ENCODE measurements around the gene SERPINA1. TPM values are rescaled to one million over a fixed set of nuclear protein-coding genes. Genes with fewer than 3 reads are reported as not detected.

The SERPINA1 gene
- total and polyA plus RNA-seq, 4 donors: 10,220 to 47,972 (median 25,583) TPM

DNA sequence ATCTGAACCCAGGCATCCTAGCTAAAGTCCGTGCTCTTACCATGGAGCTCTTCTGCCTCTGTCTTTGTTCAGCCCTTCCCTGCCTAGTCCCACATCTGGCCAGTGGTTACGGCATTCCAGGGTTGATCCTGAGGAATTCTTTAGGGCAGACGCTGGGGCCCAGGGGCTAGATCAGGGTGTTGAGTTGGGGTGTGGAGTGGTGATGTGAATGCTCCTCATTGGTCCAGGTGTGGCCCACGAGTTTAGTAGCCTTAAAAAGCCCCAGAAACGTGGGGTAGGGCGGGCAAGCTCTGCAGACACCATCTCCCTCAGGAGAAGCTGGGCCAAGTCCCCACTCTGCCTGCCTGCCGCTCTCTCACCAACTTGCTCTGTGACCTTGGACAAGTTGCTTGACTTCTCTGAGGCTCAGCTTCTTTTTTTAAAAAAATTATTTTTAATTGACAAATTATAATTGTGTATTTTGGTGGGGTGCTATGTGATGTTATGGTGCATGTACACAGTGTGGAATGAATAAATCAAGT lies 56.3 kb downstream of the SERPINA1 start (continued):
- no peak for TF ChIP-seq JUND (IDR thresholded peaks at IDR 0.05)

GRCh38 chr14:94331462-94331861 lies 56.9 kb downstream of the SERPINA1 start:
- Histone ChIP-seq H3K4me1 (ENCODE audit: control insufficient read depth in 4 of 4, insufficient read depth in 4 of 4, low read length in 3 of 4) (peaks cover 2 to 18% (median 13%) of the 10 kb centered on the region in 4 donors), H3K9me3 (ENCODE audit: control insufficient read depth in 4 of 4, low read length in 3 of 4) (no peaks in the 10 kb centered on the region), H3K27me3 (ENCODE audit: control insufficient read depth in 4 of 4, insufficient read depth in 4 of 4, low read length in 3 of 4) (no peaks in the 10 kb centered on the region), H3K36me3 (ENCODE audit: control insufficient read depth in 4 of 4, insufficient read depth in 3 of 4, low read depth in 1 of 4, low read length in 3 of 4) (no peaks in the 10 kb centered on the region), H3K4me3 (ENCODE audit: low read depth in 1 of 3, low read length in 3 of 3) (no peak overlapping the region), H3K9ac (ENCODE audit: low read depth in 1 of 2, low read length in 2 of 2) (no peak overlapping the region), H3K27ac (ENCODE audit: low read depth in 1 of 2, low read length in 2 of 2) (peak overlapping the region; percentile 29 to 49)
- no peak for TF ChIP-seq GABPA (IDR thresholded peaks at IDR 0.05 in 1 of 2, conservative IDR thresholded peaks at IDR 0.05 in 1 of 2)
- TF ChIP-seq CTCF (IDR thresholded peaks at IDR 0.05; ENCODE audit: low read depth, low read length, missing input control): no peak
- no peak for TF ChIP-seq NR2F2 (IDR thresholded peaks at IDR 0.05)
- WGBS: 97% methylated on average over 5 of the region's 5 CpGs
- DNase-seq (ENCODE audit: low spot score): no peak

GRCh38 chr14:94330857-94331256 lies 57.5 kb downstream of the SERPINA1 start:
- no peak for DNase-seq (ENCODE audit: low spot score)
- WGBS: 27% methylated on average over 2 of the region's 2 CpGs
- peak; percentile 21 for TF ChIP-seq YY1 (IDR thresholded peaks at IDR 0.05)
- peak; percentile 45 to 65 for TF ChIP-seq HNF4A (conservative IDR thresholded peaks at IDR 0.05)
- TF ChIP-seq SP1 (IDR thresholded peaks at IDR 0.05): peak; percentile 13
- TF ChIP-seq REST (IDR thresholded peaks at IDR 0.05): no peak
- peak in 1 of 2 donors; percentile 58 for TF ChIP-seq RXRA (IDR thresholded peaks at IDR 0.05)

GRCh38 chr14:94330432-94330831 lies 58.0 kb downstream of the SERPINA1 start:
- H3K36me3 ChIP-seq (ENCODE audit: control insufficient read depth in 4 of 4, insufficient read depth in 3 of 4, low read depth in 1 of 4, low read length in 3 of 4): no peaks in the 10 kb centered on the region
- WGBS: 76% methylated on average over 3 of the region's 3 CpGs
- H3K27ac ChIP-seq (ENCODE audit: low read depth in 1 of 2, low read length in 2 of 2): peak overlapping the region in 1 of 2 donors; percentile 49
- no peak for DNase-seq (ENCODE audit: low spot score)
- peaks cover 2 to 18% (median 13%) of the 10 kb centered on the region in 4 donors for H3K4me1 ChIP-seq (ENCODE audit: control insufficient read depth in 4 of 4, insufficient read depth in 4 of 4, low read length in 3 of 4)
- no peaks in the 10 kb centered on the region for H3K9me3 ChIP-seq (ENCODE audit: control insufficient read depth in 4 of 4, low read length in 3 of 4)
- no peak overlapping the region for H3K9ac ChIP-seq (ENCODE audit: low read depth in 1 of 2, low read length in 2 of 2)
- TF ChIP-seq YY1 (IDR thresholded peaks at IDR 0.05) (peak; percentile 20), MAX (IDR thresholded peaks at IDR 0.05) (peak; percentile 3), CTCF (IDR thresholded peaks at IDR 0.05; ENCODE audit: low read depth, low read length, missing input control) (no peak)
- H3K4me3 ChIP-seq (ENCODE audit: low read depth in 1 of 3, low read length in 3 of 3): no peak overlapping the region
- H3K27me3 ChIP-seq (ENCODE audit: control insufficient read depth in 4 of 4, insufficient read depth in 4 of 4, low read length in 3 of 4): no peaks in the 10 kb centered on the region

More at GRCh38 chr14:94330857-94331256, 57.5 kb downstream of the SERPINA1 start:
- Histone ChIP-seq H3K9ac (ENCODE audit: low read depth in 1 of 2, low read length in 2 of 2) (no peak overlapping the region), H3K27ac (ENCODE audit: low read depth in 1 of 2, low read length in 2 of 2) (peak overlapping the region; percentile 29 to 49), H3K27me3 (ENCODE audit: control insufficient read depth in 4 of 4, insufficient read depth in 4 of 4, low read length in 3 of 4) (no peaks in the 10 kb centered on the region), H3K4me3 (ENCODE audit: low read depth in 1 of 3, low read length in 3 of 3) (no peak overlapping the region), H3K36me3 (ENCODE audit: control insufficient read depth in 4 of 4, insufficient read depth in 3 of 4, low read depth in 1 of 4, low read length in 3 of 4) (no peaks in the 10 kb centered on the region), H3K4me1 (ENCODE audit: control insufficient read depth in 4 of 4, insufficient read depth in 4 of 4, low read length in 3 of 4) (peaks cover 2 to 18% (median 13%) of the 10 kb centered on the region in 4 donors), H3K9me3 (ENCODE audit: control insufficient read depth in 4 of 4, low read length in 3 of 4) (no peaks in the 10 kb centered on the region)
